Measurements from ENCODE around the gene FNDC5.

FNDC5 gene

GRCh38 chr1:32864375-32865019 is 6.2 kb downstream of the FNDC5 start:
- DNase-seq (ENCODE audit: low spot score) = no peak

GRCh38 chr1:32863881-32864245 is 6.8 kb downstream of the FNDC5 start:
- DNase-seq (ENCODE audit: low spot score) = no peak

GRCh38 chr1:32863218-32863880 is 7.4 kb downstream of the FNDC5 start:
- no peak for DNase-seq (ENCODE audit: low spot score)

- DNase-seq (ENCODE audit: low spot score) = no peak
Measured at GRCh38 chr1:32861904-32862695, 8.6 kb downstream of the FNDC5 start.

- no peak for DNase-seq (ENCODE audit: low spot score)
Measured at GRCh38 chr1:32860566-32860965, 10.1 kb downstream of the FNDC5 start.

- DNase-seq (ENCODE audit: low spot score) = no peak
Measured at GRCh38 chr1:32859915-32860314, 10.8 kb downstream of the FNDC5 start.

GRCh38 chr1:32858791-32859190 is 11.9 kb downstream of the FNDC5 start:
- DNase-seq (ENCODE audit: low spot score) = no peak

GRCh38 chr1:32858136-32858535 is 12.6 kb downstream of the FNDC5 start:
- DNase-seq (ENCODE audit: low spot score) = no peak

GRCh38 chr1:32855861-32856617 is 14.7 kb downstream of the FNDC5 start:
- no peak for DNase-seq (ENCODE audit: low spot score)

- DNase-seq (ENCODE audit: low spot score) = no peak
Measured at GRCh38 chr1:32848354-32849063, 22.2 kb downstream of the FNDC5 start.

- DNase-seq (ENCODE audit: low spot score) = no peak
Measured at GRCh38 chr1:32831878-32832277, 38.8 kb downstream of the FNDC5 start.

- DNase-seq (ENCODE audit: low spot score) = no peak
Measured at GRCh38 chr1:32830092-32830852, 40.4 kb downstream of the FNDC5 start.

- DNase-seq (ENCODE audit: low spot score) = no peak
Measured at GRCh38 chr1:32828341-32828740, 42.4 kb downstream of the FNDC5 start.

- DNase-seq (ENCODE audit: low spot score) = no peak
Measured at GRCh38 chr1:32825181-32825580, 45.5 kb downstream of the FNDC5 start.

GRCh38 chr1:32818804-32819541 is 51.7 kb downstream of the FNDC5 start:
- peak; percentile 24 for DNase-seq (ENCODE audit: low spot score)

- peak; percentile 56 for DNase-seq (ENCODE audit: low spot score)
Measured at GRCh38 chr1:32817815-32818786, 52.6 kb downstream of the FNDC5 start.

GRCh38 chr1:32817159-32817814 is 53.4 kb downstream of the FNDC5 start, which contains the start of the genes S100PBP and YARS1:
Gene S100PBP, plus strand, starts transcription at chr1:32817653. Its CDS starts 8,447 bp downstream, at chr1:32826100.
Gene YARS1, minus strand, starts transcription at chr1:32817358. Its CDS starts 114 bp downstream, at chr1:32817244.
- DNase-seq (ENCODE audit: low spot score) = peak; percentile 98

- peak; percentile 27 for DNase-seq (ENCODE audit: low spot score)
Measured at GRCh38 chr1:32816676-32817158, 54.0 kb downstream of the FNDC5 start.
